GM23248 (cell line): ENCODE data around the gene SUPV3L1.

Experiments
- EZH2 ChIP-seq: fragments of 200-600 bp; sonication (generic); IDR thresholded peaks from 2 replicates; pipeline ENCODE4 v1.6.1; 2018; ENCODE audit warnings: antibody characterized with exemption, mild to moderate bottlenecking; ENCODE audit not compliant: insufficient read depth, poor library complexity, severe bottlenecking
- EZH2phosphoT487 ChIP-seq: fragments of 200-600 bp; sonication (generic); IDR thresholded peaks from 2 replicates; pipeline ENCODE4 v1.6.1; 2018; ENCODE audit warnings: antibody characterized with exemption, moderate library complexity, mild to moderate bottlenecking, low read depth; ENCODE audit not compliant: insufficient read depth

- TF ChIP-seq EZH2, result no peak
- TF ChIP-seq EZH2phosphoT487, result no peak
These were observed 40.1 kb upstream of the SUPV3L1 start for GRCh38 chr10:69139961-69140360.
